HUES48 (cell line): ENCODE data around the gene WNT10A.
A peak's percentile ranks its signal among the peaks of the same experiment; 100 is the strongest.
"Not testable (repeated sequence)": the region's sequence is repeated elsewhere in the genome, so short reads cannot be mapped to it uniquely, and the experiment has no call there.

Experiments used
- H3K27ac ChIP-seq: one replicate; pipeline ENCODE4 v1.7.0; 2013; ENCODE audit warnings: low read depth, low read length, inconsistent platforms
- H3K27me3 ChIP-seq: 2 replicates; pipeline ENCODE4 v1.6.1; 2013; ENCODE audit warnings: mild to moderate bottlenecking, low read length; ENCODE audit not compliant: control insufficient read depth, insufficient read depth
- H3K36me3 ChIP-seq: 2 replicates; pipeline ENCODE4 v1.6.1; 2013; ENCODE audit warnings: low read length; ENCODE audit not compliant: control insufficient read depth, insufficient read depth
- H3K4me1 ChIP-seq: 2 replicates; pipeline ENCODE4 v1.6.1; 2013; ENCODE audit warnings: mild to moderate bottlenecking, low read length; ENCODE audit not compliant: control insufficient read depth, insufficient read depth
- H3K4me3 ChIP-seq: 2 replicates; pipeline ENCODE4 v1.5.1; 2013; ENCODE audit warnings: mild to moderate bottlenecking, low read depth, low read length
- H3K9ac ChIP-seq: 2 replicates; pipeline ENCODE4 v1.6.1; 2013; ENCODE audit warnings: mild to moderate bottlenecking, low read depth, low read length, moderate library complexity
- H3K9me3 ChIP-seq: 2 replicates; pipeline ENCODE4 v1.6.1; 2013; ENCODE audit warnings: low read length; ENCODE audit not compliant: control insufficient read depth, insufficient read depth

The WNT10A gene

DNA sequence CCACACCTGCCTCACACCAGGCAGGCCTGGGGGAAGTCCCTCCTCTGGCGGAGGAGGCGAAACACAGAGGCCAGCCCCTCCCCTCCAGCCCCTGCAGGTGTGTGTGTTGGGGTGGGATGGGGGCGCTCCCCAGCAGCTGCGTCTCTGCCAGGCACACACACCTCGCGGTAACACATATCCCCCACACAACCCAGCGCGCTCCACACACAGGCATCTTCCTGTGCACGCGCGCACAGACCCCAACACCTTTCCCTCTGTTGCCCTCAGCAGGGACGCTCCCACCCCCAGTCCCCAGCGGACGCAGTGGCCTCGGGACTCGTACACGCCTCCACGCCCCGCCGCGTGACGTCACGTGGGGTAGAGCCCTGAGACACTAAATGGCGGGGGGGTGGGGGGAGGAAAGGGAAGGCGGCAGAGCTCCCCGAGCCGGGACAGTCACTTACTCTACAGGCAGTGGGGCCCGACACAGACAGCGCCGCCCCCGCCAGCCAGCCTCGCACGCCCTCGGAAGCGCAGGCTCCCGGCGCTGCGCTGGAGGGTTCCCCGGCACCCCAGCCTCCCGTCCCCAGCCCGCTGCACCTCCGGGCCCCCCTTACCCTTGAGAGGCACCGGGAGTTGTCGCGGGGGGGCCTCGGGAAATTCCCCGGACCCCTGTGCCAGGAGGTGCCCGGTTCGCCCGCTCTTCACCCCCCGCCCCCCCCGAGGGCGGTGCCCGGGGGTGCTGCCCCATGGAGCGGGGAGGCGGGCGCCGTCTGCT, at the start of gene WNT10A:
Gene WNT10A, plus strand, starts transcription at position 751 of the 757 bp plus-strand sequence. CDS start 144 bp downstream, outside the sequence.
- H3K36me3 ChIP-seq = no peaks in the 10 kb centered on the region
- no peak within 1 kb of the TSS for H3K9ac ChIP-seq
- H3K4me3 ChIP-seq = peak within 1 kb of the TSS; percentile 32; the same call in 1 of the 2 replicates
- H3K27me3 ChIP-seq = peaks cover 100% of the 10 kb centered on the region
- H3K4me1 ChIP-seq = peaks cover 23% of the 10 kb centered on the region
- no peaks in the 10 kb centered on the region for H3K9me3 ChIP-seq
- no peak within 1 kb of the TSS for H3K27ac ChIP-seq

DNA sequence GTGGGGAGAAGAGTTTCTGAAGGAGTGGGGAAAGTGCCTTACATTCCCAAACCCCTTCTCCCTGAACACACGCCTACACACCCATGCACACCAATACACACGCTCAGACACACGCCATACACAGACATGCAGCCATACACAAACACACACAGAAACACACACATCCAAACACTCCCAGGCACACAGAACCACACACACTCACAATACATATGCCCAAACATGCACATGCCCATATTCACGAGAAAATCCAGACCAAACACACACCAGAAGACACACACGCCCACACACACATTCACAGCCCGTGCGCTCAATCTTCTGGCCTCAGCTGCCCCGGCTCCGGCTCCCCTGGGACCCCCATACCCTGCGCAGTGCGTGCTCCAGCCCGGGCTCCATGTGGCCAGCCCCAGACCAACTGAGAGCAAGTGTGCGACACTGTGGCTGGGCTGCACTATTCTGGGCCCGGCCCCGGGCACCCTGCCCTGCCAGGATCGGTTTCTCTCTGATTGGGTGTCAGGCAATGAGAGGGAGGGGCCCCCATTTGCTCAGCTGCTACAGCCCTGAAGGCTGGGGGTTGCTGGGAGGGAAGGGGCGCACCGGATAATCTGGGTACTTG, 49.2 kb upstream of the WNT10A start, which contains the start of gene PRKAG3:
Gene PRKAG3, minus strand, starts transcription at position 426 of the 613 bp plus-strand sequence.
- H3K9me3 ChIP-seq = no peaks in the 10 kb centered on the region
- no peak within 1 kb of the TSS for H3K4me3 ChIP-seq
- peaks cover 6% of the 10 kb centered on the region; the same call in 1 of the 2 replicates for H3K27me3 ChIP-seq
- no peak within 1 kb of the TSS for H3K27ac ChIP-seq
- H3K9ac ChIP-seq = no peak within 1 kb of the TSS
- H3K4me1 ChIP-seq = no peaks in the 10 kb centered on the region
- no peaks in the 10 kb centered on the region for H3K36me3 ChIP-seq

DNA sequence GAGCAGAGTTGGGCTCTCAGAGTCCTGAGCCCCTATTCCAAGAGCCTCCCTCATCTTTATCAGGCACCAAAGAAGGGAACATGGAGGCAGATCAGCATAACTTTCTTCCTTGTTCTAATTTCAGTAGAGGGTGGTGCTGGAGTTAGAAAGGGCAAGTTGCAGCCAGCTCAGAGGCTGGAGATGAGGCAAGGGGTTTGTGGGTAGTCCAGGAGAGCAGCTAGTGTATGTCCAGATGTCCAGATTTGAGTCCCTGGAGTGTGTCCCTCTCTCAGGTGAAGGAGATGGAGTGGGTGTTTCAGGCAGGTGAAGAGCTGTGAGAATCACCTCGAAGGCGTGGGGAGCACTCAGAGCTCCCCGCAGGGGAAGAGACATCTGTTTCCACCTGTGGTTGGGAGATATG, 48.6 kb upstream of the WNT10A start:
- H3K4me3 ChIP-seq = no peak overlapping the region

GRCh38 chr2:218832520-218832919, 48.1 kb upstream of the WNT10A start:
- H3K27me3 ChIP-seq = peaks cover 6% of the 10 kb centered on the region; the same call in 1 of the 2 replicates
- H3K4me1 ChIP-seq = no peaks in the 10 kb centered on the region
- no peaks in the 10 kb centered on the region for H3K36me3 ChIP-seq
- no peaks in the 10 kb centered on the region for H3K9me3 ChIP-seq
- no peak overlapping the region for H3K4me3 ChIP-seq
- H3K9ac ChIP-seq = no peak overlapping the region
- no peak overlapping the region for H3K27ac ChIP-seq

More for the DNA sequence above, 48.6 kb upstream of the WNT10A start:
- Histone ChIP-seq H3K9ac (no peak overlapping the region), H3K27me3 (peaks cover 6% of the 10 kb centered on the region; the same call in 1 of the 2 replicates), H3K27ac (no peak overlapping the region), H3K9me3 (no peaks in the 10 kb centered on the region), H3K36me3 (no peaks in the 10 kb centered on the region), H3K4me1 (no peaks in the 10 kb centered on the region)

GRCh38 chr2:218833023-218833609, 47.5 kb upstream of the WNT10A start:
- Histone ChIP-seq H3K9ac (no peak overlapping the region), H3K27ac (no peak overlapping the region), H3K27me3 (peaks cover 6% of the 10 kb centered on the region; the same call in 1 of the 2 replicates), H3K36me3 (no peaks in the 10 kb centered on the region), H3K4me1 (no peaks in the 10 kb centered on the region), H3K9me3 (no peaks in the 10 kb centered on the region), H3K4me3 (no peak overlapping the region)

DNA sequence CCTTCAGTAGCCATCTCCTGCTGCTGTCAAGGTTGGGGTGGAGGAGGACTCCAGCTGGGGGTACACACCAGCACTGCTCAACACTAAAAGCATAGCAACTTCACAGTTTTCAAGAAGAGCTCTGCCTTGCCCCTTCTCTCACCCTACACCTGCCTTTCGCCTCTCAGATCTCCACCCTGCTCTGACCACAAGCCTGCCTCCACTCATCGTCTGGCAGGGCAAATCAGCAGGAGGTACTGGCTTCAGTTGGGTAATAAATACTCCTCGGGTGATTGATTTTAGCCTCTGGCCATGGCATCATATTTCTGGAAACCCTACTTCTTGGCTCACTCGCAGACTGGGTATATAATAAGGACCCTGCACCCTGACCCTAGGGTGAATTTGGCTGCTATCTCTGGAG, 46.0 kb upstream of the WNT10A start:
- H3K27me3 ChIP-seq = peaks cover 6% of the 10 kb centered on the region; the same call in 1 of the 2 replicates
- no peaks in the 10 kb centered on the region for H3K36me3 ChIP-seq
- no peaks in the 10 kb centered on the region for H3K9me3 ChIP-seq
- H3K9ac ChIP-seq = no peak overlapping the region
- H3K4me3 ChIP-seq = no peak overlapping the region
- no peak overlapping the region for H3K27ac ChIP-seq
- H3K4me1 ChIP-seq = no peaks in the 10 kb centered on the region

DNA sequence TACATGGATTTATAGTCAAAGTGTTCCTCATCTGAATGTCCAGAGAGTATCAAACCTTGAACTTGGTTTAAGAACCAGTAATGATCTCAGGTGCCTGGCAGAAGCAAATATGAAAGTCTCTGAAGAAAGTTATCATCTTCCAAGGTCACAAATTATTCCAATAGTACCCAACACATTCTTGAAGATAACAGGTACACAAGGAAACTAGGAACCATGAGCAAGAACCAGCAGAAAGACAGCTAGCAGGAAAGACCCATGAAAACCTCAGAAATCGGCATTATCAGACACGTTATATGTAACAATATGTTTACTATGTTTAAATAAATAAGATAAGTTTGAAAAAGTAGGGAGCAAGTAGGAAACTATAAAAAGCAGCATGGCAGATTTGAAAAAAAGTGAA, 43.2 kb upstream of the WNT10A start:
- Histone ChIP-seq H3K4me1 (no peaks in the 10 kb centered on the region), H3K9me3 (no peaks in the 10 kb centered on the region), H3K27ac (no peak overlapping the region), H3K4me3 (no peak overlapping the region), H3K36me3 (no peaks in the 10 kb centered on the region), H3K27me3 (peaks cover 2% of the 10 kb centered on the region; the same call in 1 of the 2 replicates), H3K9ac (no peak overlapping the region)

DNA sequence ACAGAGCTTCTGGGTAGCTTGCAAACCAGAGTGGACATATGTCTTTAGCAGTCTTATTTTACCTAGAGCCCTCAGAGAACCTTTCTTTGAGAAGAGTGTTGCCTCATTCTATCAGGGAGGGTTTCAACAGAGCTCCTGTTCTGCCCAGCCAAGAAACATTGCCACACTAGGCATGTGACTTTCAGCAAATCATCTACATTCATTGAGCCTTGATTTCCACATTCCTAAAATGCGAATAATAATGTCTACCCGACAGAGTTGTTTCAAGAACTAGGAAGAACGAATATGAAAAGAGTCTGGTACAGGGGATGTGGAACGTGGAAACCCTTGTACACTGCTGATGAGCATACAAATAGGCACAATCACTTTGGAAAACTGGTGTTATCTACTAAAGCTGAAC, 41.2 kb upstream of the WNT10A start:
- no peaks in the 10 kb centered on the region for H3K4me1 ChIP-seq
- no peak overlapping the region for H3K9ac ChIP-seq
- H3K27me3 ChIP-seq = no peaks in the 10 kb centered on the region
- H3K4me3 ChIP-seq = no peak overlapping the region
- no peaks in the 10 kb centered on the region for H3K9me3 ChIP-seq
- H3K36me3 ChIP-seq = no peaks in the 10 kb centered on the region
- no peak overlapping the region for H3K27ac ChIP-seq

DNA sequence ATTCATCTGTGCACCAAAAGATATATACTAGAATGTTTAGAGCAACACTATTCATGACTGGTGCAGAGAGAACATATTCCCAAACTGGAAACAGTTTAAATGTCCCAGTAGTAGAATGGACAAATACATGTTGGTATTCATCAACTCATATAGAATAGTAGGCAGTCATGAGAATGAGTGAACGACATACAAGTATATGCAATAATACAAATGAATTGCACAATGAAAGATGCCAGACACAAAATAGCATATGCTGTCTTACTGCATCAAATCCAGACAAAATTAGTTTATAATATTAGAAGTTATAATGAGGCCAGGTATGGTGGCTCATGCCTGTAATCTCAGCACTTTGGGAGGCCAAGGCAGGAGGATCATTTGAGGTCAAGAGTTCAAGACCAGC, 40.8 kb upstream of the WNT10A start:
- H3K27ac ChIP-seq = no peak overlapping the region
- H3K9me3 ChIP-seq = no peaks in the 10 kb centered on the region
- no peak overlapping the region for H3K9ac ChIP-seq
- no peak overlapping the region for H3K4me3 ChIP-seq
- no peaks in the 10 kb centered on the region for H3K27me3 ChIP-seq
- no peaks in the 10 kb centered on the region for H3K4me1 ChIP-seq
- H3K36me3 ChIP-seq = no peaks in the 10 kb centered on the region

DNA sequence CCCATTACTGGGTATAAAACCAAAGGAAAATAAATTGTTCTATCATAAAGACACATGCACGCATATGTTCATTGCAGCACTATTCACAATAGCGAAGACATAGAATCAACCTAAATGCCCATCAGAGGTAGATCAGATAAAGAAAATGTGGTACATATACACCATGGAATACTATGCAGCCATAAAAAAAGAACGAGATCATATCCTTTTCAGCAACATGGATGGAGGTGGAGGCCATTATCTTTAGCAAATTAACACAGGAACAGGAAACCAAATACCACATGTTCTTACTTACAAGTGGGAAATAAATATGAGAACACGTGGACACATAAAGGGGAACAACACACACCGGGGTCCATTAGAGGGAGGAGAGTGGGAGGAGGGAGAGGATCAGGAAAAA, 36.3 kb upstream of the WNT10A start:
- not testable (repeated sequence) for H3K9ac ChIP-seq, H3K27ac ChIP-seq, H3K27me3 ChIP-seq, H3K4me1 ChIP-seq, H3K9me3 ChIP-seq, H3K36me3 ChIP-seq, H3K4me3 ChIP-seq

DNA sequence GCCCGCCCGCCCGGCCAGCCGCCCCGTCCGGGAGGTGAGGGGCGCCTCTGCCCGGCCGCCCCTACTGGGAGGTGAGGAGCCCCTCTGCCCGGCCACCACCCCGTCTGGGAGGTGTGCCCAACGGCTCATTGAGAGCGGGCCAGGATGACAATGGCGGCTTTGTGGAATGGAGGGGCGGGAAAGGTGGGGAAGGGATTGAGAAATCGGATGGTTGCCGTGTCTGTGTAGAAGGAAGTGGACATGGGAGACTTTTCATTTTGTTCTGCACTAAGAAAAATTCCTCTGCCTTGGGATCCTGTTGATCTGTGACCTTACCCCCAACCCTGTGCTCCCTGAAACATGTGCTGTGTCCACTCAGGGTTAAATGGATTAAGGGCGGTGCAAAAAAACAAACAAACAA, 33.7 kb upstream of the WNT10A start:
- H3K9me3 ChIP-seq, H3K9ac ChIP-seq, H3K27me3 ChIP-seq, H3K4me1 ChIP-seq, H3K27ac ChIP-seq, H3K36me3 ChIP-seq, H3K4me3 ChIP-seq: not testable (repeated sequence)
